Measurements from ENCODE around the gene ROBO2.

- TF ChIP-seq SP1 (IDR thresholded peaks at IDR 0.05) (no peak), PKNOX1 (IDR thresholded peaks at IDR 0.05) (no peak), BHLHE40 (IDR thresholded peaks at IDR 0.05; ENCODE audit: borderline replicate concordance) (no peak), TARDBP (IDR thresholded peaks at IDR 0.05) (no peak)
Observed at GRCh38 chr3:77590191-77590590, 550.3 kb downstream of the ROBO2 start.

All from HEK293T (cell line).